ENCODE measurements around the gene LAMP1.
A peak's percentile ranks its signal among the peaks of the same experiment; 100 is the strongest.
"Not testable (repeated sequence)": the region's sequence is repeated elsewhere in the genome, so short reads cannot be mapped to it uniquely, and the experiment has no call there.

The LAMP1 gene

DNA sequence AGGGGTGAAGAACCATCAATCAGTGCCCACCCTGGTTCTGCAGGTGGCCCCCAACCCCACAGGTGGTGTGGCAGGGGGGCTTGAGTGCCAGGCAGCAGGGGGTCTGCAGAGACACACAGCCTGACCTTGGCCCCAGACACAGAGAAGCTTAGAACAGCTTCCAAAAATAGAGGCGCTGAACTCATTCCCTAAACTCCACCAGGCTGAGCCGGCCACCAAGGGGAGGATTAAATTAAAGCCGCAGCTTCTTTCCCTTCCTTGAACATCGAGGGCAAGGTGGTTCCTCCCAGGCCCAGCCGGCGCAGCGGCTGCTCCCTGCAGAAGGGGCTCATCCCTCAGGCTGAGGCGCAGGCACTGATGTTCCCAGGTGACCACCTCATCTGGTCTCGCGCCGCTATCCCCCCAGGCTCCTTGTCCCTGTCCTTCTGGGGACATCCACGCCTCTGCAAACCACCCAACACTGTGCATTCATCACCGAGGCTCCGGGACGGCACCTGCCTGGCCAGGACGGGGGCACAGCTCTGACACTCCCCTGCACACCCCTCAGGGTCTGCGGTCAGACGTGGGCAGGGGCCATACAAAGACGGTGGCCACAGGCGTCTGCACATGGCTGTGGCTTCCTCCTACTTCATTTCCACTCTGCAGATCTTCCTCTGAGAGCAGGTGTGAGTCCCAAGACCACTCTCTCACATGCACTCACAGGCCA is 30.9 kb downstream of the LAMP1 start:
- peak; percentile 2 for DNase-seq

DNA sequence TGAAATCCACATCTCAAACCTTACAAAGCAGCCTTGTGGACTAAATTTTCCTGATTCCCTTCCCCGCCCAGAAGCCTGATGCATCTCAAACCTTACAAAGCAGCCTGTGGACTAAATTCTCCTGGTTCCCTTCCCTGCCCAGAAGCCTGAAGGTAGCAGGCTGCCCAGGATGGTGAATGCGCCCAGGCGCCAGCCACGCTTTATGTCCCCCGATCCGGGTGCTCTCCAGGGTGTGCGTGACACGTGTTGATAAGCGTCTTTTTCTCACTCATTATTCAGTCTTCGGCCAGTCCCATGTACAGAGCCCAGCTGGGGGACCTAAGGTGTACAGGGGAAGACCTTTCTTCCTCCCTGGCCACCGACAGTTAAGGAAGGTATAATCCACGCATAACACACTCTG is 31.8 kb downstream of the LAMP1 start:
- DNase-seq = no peak

DNA sequence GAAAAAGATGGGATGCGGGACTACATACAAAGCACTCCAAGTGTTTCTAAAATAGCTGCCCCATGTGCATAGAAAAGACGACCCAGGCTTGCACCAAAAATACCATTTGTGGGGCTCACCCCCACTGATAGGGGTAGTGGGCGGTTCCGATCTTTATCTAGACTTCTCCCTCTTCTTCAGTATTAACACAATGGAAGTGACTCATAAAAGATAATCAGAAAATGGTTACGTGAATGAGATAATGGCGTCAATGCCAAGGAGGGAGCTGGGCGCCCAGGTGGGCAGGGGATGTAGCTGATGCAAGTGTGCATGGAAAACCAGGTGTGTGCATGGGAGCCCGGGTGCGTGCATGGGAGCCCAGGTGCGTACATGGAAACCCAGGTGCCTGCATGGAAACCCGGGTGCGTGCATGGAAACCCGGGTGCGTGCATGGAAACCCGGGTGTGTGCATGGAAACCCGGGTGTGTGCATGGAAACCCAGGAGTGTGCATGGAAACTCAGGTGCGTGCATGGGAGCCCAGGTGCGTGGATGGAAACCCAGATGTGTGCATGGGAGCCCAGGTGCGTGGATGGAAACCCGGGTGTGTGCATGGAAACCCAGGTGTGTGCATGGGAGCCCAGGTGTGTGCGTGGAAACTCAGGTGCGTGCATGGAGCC is 32.7 kb downstream of the LAMP1 start:
- DNase-seq = no peak

DNA sequence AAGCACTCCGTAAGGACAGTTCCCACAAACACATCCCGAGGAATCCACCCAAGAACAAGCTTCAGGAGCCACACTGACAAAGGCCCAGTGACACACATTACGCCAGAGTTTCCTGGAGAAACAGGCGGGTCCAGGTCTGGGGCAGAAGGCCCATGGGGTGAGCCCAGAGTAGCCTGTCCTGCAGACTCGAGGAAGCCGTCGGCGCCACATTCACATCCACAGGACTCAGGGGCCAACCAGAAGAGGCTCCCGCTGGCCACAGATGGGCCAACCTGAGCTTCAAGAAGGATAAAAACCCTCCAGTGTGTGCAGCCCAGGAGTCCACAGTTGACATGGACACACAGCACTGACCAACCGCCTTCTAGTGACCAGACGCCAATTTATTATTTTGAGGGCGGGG is 35.6 kb downstream of the LAMP1 start:
- DNase-seq = no peak

DNA sequence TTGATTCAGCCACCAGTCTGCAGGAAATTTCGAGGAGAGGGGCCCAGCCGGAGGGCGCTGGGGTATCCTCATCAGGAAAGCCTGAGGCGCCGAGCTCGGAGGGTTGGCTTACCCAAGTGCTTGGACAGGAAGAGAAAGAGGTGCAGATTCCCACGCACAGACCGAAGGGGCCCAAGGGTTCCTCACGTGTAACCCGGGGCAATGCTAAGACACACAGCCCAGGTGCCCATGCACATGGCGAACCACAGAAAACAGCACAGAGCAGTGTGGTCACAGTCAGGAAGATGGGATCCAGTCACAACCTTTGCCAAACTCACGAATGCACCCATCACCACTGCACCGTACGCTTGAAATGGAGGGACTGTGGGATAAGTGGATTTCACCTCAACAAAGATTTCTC is 36.0 kb downstream of the LAMP1 start:
- no peak for DNase-seq

DNA sequence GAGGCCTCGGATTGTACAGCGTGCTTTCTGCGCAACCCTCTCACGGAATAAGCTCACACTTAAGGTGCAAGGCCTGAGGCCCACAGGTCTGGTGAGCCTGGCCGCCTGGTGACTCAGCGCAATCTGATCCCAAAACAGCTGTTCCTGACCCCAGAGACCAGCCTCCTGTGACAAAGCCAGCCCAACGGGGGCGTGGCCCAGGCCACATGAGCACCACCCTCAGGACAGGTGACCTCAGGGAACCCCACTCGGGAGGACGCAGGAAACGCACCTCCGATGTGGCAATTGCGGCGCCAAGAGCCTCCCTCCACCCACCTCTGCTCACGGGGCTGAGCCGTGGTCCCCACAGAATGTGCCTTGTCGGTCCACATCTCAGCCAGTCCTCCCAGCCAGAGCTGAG is 40.5 kb downstream of the LAMP1 start:
- DNase-seq = no peak

DNA sequence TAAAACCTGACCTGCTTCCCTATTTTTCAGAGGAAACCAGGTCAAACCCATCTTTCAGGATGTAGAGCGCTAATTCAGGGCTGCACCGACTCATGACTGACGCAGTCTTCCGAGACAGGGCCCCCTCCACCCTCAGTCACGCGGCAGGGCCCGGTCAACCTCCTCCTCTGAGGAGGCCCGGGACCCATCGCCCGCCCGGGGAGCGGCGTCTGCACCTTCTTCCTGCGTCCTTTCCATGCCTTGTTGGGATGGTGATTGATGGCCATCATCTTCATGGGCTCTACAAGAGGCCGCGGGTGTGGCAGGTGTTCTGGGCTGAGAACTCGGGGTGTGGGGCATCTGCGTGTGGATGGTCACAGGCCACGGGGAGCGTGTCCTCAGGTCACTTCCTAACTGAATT is 40.9 kb downstream of the LAMP1 start:
- DNase-seq = no peak

DNA sequence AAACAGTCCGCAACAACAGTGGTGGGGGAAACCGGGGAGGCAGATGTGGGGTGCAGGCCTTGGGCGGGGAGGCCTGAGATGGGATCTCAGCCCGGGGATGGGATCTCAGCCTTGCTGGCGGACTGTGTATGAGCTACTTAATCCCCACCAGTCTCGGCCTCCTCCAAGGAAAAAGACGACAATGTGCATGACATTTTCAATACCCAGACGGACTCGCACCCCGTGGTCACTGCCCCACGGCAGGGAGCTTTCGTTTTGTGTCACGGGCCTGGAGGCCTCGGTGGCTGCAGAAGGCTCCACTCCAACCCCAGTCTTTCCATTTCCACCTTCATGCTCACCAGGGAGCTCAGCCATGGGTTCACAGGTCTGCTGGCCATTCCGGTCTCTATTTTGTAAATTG is 41.4 kb downstream of the LAMP1 start:
- DNase-seq = no peak

DNA sequence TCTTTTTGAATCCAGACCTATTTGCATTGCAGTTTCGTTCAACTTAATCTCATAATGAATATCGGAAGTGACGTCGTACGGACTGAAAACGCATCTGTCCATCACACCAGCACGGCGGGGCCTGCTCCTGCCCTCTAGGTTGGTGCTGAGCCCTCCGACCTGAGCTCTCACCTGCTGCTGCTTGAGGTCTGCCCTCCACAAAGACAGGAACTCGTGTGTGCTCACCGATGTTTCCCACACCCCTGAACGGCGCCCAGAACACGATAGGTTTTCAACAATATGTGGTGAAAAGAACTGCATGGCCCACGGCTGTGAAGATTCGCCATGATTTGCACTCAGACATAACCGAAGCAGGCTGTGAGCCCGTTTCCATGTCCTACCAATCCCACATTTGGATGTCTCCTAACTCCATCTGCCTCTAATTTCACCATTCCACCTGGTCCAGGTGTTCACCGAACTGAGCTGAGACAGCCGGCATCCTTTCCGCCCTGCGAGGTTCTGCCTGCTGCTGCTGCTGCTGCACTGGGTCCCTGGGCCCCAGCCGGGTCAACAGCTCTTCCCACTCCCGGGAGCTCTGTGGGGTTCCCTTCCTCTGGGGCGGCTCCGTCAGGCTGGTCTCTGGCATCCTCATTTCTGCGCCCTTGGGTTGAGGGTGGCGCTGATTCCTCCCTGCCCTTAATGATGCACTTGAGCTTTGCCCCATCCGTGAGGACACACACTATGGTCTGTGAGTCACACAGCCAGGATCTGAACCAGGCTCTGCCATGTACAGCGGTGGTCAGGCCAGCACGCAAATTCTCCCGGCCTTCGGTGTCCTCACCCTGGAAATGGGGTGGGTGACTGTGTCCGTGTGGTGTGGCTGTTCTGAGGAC is 46.0 kb downstream of the LAMP1 start:
- DNase-seq = no peak

DNA sequence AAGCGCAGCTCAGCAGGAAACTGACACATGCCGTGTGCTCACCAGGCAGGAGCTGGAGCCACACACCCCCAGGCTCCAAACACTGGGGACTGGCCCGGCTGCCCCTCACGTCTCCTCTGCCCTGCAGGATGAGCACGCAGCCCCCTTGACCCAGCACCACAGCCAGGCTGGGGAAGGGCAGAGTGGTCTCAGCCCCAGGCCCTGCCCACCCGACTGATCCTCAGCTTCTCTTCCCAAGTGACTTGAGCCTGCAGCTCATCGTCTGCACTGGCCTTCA is 46.6 kb downstream of the LAMP1 start:
- DNase-seq = no peak

DNA sequence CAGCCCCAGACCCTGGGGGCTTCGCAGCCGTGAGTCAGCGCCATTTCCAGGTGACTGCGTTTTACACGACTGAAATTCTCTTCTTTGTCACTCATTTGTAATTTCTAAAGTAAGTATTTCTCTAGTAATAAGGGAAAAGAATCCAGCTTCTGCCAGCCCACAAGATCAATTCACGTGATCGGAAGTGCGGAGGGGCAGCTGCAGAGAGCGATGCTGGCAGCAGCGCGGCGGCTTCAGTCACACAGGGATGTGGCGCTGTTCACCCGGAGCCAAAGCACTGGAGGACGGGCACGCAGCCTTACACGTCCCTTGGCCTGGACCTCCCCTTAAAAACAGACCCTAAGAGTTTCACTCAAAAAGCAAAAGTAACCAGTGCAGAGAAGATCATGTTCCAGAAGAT is 48.4 kb downstream of the LAMP1 start:
- no peak for DNase-seq

DNA sequence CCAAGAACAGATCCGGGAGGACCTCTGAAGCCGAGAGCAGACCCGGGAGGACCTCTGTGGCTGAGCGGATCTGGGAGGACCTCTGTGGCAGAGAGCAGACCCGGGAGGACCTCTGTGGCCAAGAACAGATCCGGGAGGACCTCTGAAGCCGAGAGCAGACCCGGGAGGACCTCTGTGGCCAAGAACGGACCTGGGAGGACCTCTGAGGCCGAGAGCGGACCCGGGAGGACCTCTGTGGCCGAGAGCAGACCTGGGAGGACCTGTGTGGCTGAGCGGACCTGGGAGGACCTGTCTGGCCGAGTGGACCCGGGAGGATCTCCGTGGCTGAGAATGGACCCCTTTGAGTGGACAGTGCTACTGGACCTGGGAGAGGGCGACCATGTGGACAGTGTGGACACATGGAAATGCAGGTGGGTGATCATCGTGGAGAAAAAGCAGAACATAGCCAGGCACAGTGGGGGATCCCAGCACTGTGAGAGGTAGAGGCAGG is 50.7 kb downstream of the LAMP1 start:
- DNase-seq = not testable (repeated sequence)

DNA sequence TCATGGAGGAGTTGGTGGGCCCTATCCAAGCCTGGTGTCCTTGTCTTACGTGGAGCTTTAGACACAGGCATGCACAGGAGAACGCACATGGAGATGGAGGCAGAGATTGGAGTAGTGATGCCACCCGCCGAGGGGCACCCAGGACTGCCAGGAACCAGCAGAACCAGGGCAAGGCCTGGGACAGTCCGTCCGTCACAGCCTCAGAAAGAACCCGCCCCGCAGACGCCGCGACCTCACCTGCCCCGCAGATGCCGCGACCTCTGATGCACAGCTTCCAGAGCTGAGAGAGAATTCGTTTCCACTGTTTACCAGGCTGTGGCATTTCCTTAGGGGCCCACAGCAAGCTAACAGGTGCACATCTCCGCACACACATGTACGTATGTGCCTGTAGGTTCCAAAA is 51.6 kb downstream of the LAMP1 start:
- DNase-seq = no peak

DNA sequence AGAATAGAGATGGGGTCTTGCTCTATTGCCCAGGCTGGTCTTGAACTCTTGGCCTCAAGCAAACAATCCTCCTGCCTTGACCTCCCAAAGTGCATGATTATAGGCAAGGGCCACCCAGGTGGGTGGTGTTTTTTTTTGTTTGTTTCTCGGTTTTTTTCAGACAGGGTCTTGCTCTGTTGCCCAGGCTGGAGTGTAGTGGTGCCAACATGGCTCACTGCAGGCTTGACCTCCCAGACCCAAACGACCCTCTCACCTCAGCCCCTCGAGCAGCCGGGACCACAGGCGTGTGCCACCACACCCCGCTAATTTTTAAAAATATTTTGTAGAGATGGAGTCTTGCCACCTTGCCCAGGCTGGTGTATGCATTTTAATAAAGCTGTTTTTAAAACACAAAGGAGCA is 52.0 kb downstream of the LAMP1 start:
- DNase-seq = no peak

DNA sequence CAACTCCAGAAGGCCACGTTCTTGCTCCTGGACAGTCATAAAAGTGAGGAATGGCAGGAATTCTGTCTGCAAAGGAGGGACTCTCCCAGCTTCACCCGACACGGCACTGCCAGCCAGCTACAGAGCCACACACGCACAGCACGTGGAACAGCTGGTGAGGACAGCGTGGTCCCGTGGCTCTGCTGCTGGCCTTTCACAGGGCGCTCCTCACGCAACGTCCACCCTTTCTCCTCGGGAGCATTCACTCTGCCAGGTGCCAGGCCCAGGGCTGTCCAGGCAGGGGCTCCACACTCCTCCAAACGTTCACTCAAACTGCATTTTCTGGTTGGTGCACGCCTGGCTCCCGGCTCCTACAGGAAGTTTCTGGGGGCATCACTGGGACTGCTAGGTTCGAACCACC is 52.5 kb downstream of the LAMP1 start:
- DNase-seq = no peak

DNA sequence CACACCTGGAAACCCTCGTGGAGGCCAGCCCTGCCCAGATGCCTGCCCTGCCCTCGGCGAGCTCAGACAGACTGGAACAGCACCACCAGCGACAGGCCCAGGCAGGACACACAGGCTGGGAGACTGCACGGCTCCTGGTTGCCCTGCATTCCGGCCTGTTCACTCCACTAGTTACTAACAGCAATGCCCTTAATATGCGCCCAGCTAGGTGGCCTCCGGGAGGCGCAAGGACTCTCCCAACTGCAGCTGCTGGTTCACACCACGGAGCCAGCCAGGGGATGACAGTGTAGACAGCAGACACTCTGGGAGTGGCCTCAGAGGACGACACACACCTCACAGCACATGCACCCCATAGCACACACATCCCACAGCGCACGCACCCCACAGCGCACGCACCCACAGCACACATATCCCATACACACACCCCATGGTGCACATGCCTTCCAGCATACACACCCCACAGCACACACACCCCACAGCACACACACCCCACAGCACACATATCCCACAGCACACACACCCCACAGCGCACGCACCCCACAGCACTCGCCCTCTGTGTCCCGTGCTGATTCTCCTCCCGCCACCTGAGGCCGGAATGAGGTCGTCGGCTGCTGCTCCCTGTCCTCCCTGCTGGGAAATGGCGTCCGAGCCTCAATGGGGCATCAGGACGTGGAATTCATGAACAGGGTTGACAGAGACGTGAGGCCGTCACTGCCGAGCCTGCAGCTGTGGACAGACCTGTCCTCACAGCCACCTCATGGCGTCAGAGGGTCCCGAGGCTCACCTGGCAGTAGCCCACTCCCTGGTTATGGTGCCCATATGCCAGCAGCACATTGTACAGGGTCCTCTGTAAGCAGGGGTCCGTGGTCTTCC is 53.3 kb downstream of the LAMP1 start:
- DNase-seq = no peak

DNA sequence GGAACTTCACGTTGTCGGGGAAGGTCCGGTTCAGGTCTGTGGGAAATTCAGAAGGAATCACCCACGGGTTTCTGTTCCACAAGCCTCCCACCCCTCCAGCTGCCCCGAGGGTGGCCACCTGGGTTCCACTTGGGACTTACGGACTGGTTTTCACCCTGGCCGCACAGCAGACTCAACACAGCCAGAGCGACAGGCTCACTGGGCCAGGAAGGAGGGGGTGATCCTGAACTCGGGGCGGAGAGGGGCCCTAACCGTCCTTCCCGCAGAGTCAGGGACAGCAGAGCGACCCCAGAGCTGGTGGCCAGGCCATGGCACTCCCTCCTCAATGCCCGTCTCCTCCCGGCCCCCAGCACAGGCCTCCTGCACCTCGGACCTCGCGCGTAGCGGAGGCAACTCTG is 53.9 kb downstream of the LAMP1 start:
- no peak for DNase-seq

DNA sequence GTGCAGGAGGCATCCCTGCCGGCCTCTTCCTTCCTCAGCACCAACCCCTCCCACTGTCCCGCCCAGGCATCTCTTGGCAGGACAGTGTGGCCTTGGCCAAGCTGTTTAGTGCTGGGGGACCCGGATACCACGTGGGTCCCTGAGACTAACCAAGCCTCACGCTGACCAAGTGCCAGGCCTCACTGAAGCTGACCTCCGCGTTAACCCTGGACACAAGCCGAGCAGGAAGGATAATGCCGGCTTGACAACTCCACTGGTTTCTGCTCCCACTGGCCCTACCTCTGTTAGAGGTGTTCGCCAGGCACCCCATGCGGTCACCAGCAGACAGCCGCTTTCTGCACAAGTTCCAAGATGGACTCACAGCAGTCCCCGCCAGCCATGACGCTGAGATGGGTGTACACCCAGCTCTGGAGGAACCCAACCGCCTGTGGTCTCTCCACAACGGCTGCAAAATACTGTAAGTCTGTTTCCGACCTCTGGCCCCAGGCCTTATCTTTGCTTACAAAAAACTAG is 54.5 kb downstream of the LAMP1 start:
- no peak for DNase-seq

DNA sequence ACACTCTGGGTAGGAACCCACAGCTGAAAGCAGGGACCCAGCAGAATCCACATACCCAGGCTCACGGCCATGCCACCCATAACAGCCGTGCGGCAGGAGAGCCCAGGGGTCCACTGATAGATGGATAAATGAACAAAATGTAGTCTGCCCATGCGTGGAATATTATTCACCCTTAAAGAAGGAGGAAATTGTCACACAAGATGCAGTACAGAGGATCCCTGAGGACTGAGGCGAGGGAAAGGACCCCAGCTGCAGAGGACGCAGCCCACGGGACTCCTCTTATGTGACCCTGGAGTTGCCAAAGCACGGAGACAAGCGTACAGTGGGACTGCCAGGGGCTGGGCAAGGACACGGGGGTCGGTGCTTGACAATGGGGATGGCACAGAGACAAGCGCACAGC is 56.2 kb downstream of the LAMP1 start:
- DNase-seq = no peak

DNA sequence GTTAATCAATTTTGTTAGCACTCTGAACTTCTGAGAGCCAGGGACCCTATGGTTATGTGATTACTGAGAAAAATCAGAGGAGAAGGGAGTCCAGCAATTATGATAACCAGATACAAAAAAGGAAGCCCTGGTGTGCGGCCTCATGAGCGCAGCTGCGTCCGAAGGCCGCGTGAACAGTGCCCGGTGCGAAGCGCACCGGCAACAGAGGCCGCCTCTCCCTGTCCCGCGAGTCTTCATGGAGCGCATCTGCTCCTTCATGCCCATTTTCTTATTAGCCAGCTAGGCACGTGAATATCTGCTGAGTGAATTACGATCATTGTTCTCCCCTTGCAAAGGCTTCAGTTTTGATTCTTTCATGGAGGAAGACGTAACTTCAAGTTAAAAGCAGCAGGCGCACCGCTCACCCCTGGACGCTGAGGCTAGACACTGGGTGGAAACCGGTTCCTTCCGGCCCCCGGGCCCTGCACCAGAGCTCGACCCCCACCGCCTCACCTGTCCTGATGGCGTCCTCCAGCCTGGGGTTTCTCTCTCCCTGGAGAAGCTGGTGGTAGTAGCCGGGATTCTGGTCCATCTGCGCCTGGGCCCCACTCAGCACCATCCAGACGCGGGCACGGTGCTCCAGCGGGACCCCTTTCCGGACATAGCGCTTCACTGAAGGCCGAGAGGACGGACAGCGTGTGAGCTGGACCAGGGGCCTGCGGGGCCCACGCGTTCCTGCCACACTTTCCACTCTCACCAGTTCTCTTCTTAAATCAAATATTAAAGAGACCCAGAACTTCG is 58.0 kb downstream of the LAMP1 start:
- DNase-seq = no peak

DNA sequence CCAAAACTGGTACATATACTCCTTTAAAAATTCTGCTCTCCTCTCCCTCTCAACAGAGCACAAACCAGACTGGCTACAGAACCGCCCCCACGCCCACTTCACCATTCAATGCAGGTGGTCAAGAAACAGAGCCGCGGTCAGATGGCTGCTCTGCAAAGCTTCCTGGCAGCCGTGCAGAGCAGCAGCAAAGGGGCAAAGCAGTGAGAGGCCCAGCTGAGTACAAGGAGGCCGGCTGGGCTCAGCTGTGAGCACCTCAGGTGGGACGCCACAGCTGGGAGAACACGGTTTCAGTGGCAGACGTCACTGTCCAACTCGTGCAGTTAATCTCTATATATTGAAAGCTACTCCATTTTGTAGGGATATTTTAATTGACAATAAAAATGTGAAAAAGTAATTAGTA is 58.6 kb downstream of the LAMP1 start:
- no peak for DNase-seq

DNA sequence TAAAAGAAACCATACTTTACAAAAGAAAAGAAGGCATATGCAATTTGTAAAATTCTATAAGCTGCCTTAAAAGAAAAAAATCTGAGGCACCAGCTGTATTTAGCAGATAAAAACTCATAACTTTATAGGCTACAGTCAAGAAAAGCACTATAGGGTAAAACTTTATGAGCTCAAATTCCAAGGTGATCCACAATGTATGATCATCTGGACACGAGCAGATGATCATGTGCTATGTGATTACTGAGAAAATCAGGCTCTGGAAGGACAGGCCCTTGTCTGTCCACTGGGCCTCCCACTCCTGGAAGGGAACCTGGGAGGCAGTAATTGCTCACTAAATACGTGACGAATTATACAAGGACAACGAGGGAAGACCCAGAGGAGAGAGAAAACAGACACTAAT is 59.6 kb downstream of the LAMP1 start:
- DNase-seq = no peak

Measured in central memory CD4-positive, alpha-beta T cell (primary cell).